Activated CD8-positive, alpha-beta memory T cell treated with anti-CD3 and anti-CD28 coated beads, Interleukin-2, amount 10 ng/mL, durations not matched to agents 7 days and 5 days (primary cell): Measurements from ENCODE around the gene LRRTM2. TPM values are rescaled to one million over a fixed set of nuclear protein-coding genes. Genes with fewer than 3 reads are reported as not detected.

ENCODE experiments used
- ATAC-seq: fragments of 150-1000 bp; cut with Tn5 transposase; one replicate; pipeline ENCODE4 v1.10.0; 2021; ENCODE audit warnings: moderate library complexity
- CTCF ChIA-PET: fragments of 350-600 bp; sonication (Branson Sonifier 250); formaldehyde crosslinking; loops from one replicate; lab custom pipeline; 2021; ENCODE audit warnings: antibody characterized with exemption; lab: Charles Lee
- DNase-seq: peaks from one replicate; pipeline ENCODE4 v3.0.0-alpha.2; 2020
- H3K27ac Mint-ChIP-seq: one replicate; pipeline ENCODE4 v1.8.0; 2021; ENCODE audit warnings: mild to moderate bottlenecking, mixed read lengths
- H3K27me3 Mint-ChIP-seq: one replicate; pipeline ENCODE4 v1.8.0; 2021; ENCODE audit warnings: mixed read lengths
- H3K36me3 Mint-ChIP-seq: one replicate; pipeline ENCODE4 v1.8.0; 2021; ENCODE audit warnings: mild to moderate bottlenecking, mixed read lengths
- H3K4me1 Mint-ChIP-seq: one replicate; pipeline ENCODE4 v1.8.0; 2021; ENCODE audit warnings: mixed read lengths
- H3K4me3 Mint-ChIP-seq: one replicate; pipeline ENCODE4 v1.8.0; 2021; ENCODE audit warnings: mild to moderate bottlenecking, moderate library complexity, mixed read lengths
- H3K9me3 Mint-ChIP-seq: one replicate; pipeline ENCODE4 v1.8.0; 2022; ENCODE audit warnings: low read depth, mixed read lengths
- total RNA-seq, 2 experiments: library from RNA; stranded (reverse); gene quantifications; one replicate each; pipeline ENCODE4 v1.2.3, GENCODE V29; 2021

The LRRTM2 gene
- total RNA-seq, 2 experiments from 2014 or later: 0.02 TPM; not detected in 1

DNA sequence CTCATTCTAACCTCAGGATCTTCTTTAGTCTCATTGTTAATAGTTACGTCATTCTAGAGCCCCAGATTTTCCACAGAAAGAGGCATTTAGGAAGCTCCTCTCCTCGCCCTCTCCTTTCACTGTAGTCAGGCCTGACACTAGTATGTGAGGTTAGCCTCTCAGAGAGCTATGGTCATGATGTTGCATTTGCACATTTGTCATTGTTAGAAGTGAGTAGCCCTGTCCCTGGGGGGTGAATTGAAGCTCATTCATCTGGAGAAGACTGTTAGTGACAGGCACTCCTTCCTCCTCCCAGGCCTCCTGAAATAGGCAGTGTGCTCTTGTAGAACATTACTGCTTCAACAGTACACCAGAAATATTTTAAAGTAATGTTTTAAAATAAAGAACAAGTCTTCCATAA lies 26.6 kb upstream of the LRRTM2 start:
- peaks cover 9% of the 10 kb centered on the region for H3K27me3 Mint-ChIP-seq
- H3K4me3 Mint-ChIP-seq: no peak overlapping the region
- H3K36me3 Mint-ChIP-seq: peaks cover 10% of the 10 kb centered on the region
- no peak overlapping the region for H3K27ac Mint-ChIP-seq
- ATAC-seq: no peak
- peaks cover 13% of the 10 kb centered on the region for H3K4me1 Mint-ChIP-seq
- CTCF ChIA-PET: no interaction called here
- no peaks in the 10 kb centered on the region for H3K9me3 Mint-ChIP-seq
- DNase-seq: no peak

DNA sequence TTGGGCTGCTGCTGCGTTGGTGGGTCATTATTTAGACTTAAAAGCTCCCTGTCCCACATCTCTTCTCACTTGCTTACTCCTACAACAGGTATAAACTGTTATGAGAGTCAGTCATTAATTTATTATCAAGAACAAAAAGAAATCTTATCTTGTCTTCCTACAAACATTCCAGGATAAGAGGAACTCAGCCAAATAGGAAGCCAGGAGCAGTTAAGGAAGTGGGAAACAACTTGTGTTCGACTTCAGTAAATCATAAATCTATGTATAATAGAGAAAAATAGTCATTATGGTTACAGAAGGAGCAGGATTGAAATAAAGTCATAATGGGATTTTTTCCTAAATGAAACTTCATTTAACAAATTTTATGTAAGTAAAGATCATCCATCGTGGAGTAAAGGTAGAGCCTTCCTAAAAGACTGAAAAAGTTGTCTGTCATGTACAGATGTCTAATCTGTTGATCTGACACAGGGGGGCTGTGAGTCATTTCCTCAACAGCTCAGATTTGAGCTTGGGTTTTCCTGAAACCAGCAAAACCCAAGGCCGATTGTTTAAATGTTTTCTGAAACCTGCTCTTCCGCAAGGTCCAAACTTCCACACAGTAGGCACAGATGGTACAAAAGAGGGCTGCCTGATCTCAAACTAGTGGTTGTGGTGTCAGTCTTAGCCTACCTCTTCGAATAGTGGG lies 25.3 kb upstream of the LRRTM2 start:
- CTCF ChIA-PET: no interaction called here
- DNase-seq: peak; percentile 44
- peak; percentile 55 for ATAC-seq
- H3K36me3 Mint-ChIP-seq: peaks cover 7% of the 10 kb centered on the region
- H3K27ac Mint-ChIP-seq: no peak overlapping the region
- no peaks in the 10 kb centered on the region for H3K9me3 Mint-ChIP-seq
- H3K4me1 Mint-ChIP-seq: peaks cover 13% of the 10 kb centered on the region
- H3K4me3 Mint-ChIP-seq: no peak overlapping the region
- H3K27me3 Mint-ChIP-seq: peaks cover 9% of the 10 kb centered on the region

GRCh38 chr5:138898742-138899141 lies 23.6 kb upstream of the LRRTM2 start:
- peaks cover 13% of the 10 kb centered on the region for H3K4me1 Mint-ChIP-seq
- no peak for DNase-seq
- peaks cover 9% of the 10 kb centered on the region for H3K27me3 Mint-ChIP-seq
- H3K9me3 Mint-ChIP-seq: no peaks in the 10 kb centered on the region
- CTCF ChIA-PET: no interaction called here
- H3K36me3 Mint-ChIP-seq: peaks cover 4% of the 10 kb centered on the region
- no peak for ATAC-seq
- H3K4me3 Mint-ChIP-seq: no peak overlapping the region
- no peak overlapping the region for H3K27ac Mint-ChIP-seq

- no peaks in the 10 kb centered on the region for H3K9me3 Mint-ChIP-seq
- no peak overlapping the region for H3K4me3 Mint-ChIP-seq
- DNase-seq: no peak
- H3K27me3 Mint-ChIP-seq: peaks cover 9% of the 10 kb centered on the region
- CTCF ChIA-PET: no interaction called here
- H3K27ac Mint-ChIP-seq: no peak overlapping the region
- ATAC-seq: no peak
- peaks cover 13% of the 10 kb centered on the region for H3K4me1 Mint-ChIP-seq
- H3K36me3 Mint-ChIP-seq: peaks cover 4% of the 10 kb centered on the region
Measured at GRCh38 chr5:138898299-138898698, 23.2 kb upstream of the LRRTM2 start.

- DNase-seq (no peak), ATAC-seq (no peak)
- peaks cover 14% of the 10 kb centered on the region for H3K36me3 Mint-ChIP-seq
- H3K27me3 Mint-ChIP-seq: peaks cover 9% of the 10 kb centered on the region
- H3K4me1 Mint-ChIP-seq: peaks cover 11% of the 10 kb centered on the region
- no peak overlapping the region for H3K27ac Mint-ChIP-seq
- peaks cover 3% of the 10 kb centered on the region for H3K9me3 Mint-ChIP-seq
- no peak overlapping the region for H3K4me3 Mint-ChIP-seq
- CTCF ChIA-PET: no interaction called here
Measured at GRCh38 chr5:138895918-138896317, 20.8 kb upstream of the LRRTM2 start.

- no peaks in the 10 kb centered on the region for H3K27me3 Mint-ChIP-seq
- H3K4me3 Mint-ChIP-seq: no peak overlapping the region
- ATAC-seq: no peak
- H3K36me3 Mint-ChIP-seq: peaks cover 38% of the 10 kb centered on the region
- H3K9me3 Mint-ChIP-seq: peaks cover 12% of the 10 kb centered on the region
- H3K4me1 Mint-ChIP-seq: no peaks in the 10 kb centered on the region
- CTCF ChIA-PET: no interaction called here
- no peak for DNase-seq
- H3K27ac Mint-ChIP-seq: no peak overlapping the region
Measured at GRCh38 chr5:138890644-138891043, 15.5 kb upstream of the LRRTM2 start.

GRCh38 chr5:138889994-138890393 lies 14.9 kb upstream of the LRRTM2 start:
- Mint-ChIP-seq H3K4me3 (no peak overlapping the region), H3K27ac (no peak overlapping the region), H3K27me3 (no peaks in the 10 kb centered on the region), H3K36me3 (peaks cover 38% of the 10 kb centered on the region), H3K4me1 (no peaks in the 10 kb centered on the region), H3K9me3 (peaks cover 12% of the 10 kb centered on the region)
- CTCF ChIA-PET: no interaction called here
- DNase-seq (no peak), ATAC-seq (no peak)

DNA sequence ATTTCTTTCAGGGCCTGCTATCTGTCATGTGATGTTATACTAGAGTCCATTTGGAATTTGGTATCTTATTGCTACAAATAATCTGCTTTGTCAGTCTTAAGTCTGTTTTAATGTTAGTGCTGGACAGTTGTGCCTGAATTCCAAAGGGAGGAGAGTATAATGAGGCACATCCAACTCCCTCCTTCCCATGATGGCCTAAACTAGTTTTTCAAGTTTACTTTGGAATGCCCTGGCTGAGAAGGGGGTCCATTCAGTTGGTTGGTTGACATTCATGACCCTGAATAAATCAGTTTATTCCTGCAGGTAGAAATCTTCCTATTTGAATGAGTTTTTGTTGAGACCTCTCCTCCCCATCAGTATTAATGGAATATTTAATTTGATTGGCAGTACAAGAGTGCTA lies 9.4 kb upstream of the LRRTM2 start:
- Mint-ChIP-seq H3K4me3 (no peak overlapping the region), H3K9me3 (peaks cover under 1% of the 10 kb centered on the region), H3K4me1 (no peaks in the 10 kb centered on the region), H3K27me3 (no peaks in the 10 kb centered on the region), H3K36me3 (peaks cover 16% of the 10 kb centered on the region), H3K27ac (no peak overlapping the region)
- ATAC-seq (no peak), DNase-seq (no peak)
- CTCF ChIA-PET: no interaction called here

- H3K4me3 Mint-ChIP-seq: no peak overlapping the region
- CTCF ChIA-PET: no interaction called here
- DNase-seq: no peak
Measured at GRCh38 chr5:138884094-138884493, 9.0 kb upstream of the LRRTM2 start.

GRCh38 chr5:138883211-138883610 lies 8.1 kb upstream of the LRRTM2 start:
- Mint-ChIP-seq H3K4me1 (no peaks in the 10 kb centered on the region), H3K9me3 (no peaks in the 10 kb centered on the region), H3K27ac (no peak overlapping the region), H3K27me3 (no peaks in the 10 kb centered on the region), H3K4me3 (no peak overlapping the region), H3K36me3 (peaks cover 8% of the 10 kb centered on the region)
- DNase-seq: no peak
- ATAC-seq: no peak
- CTCF ChIA-PET: no interaction called here

More at GRCh38 chr5:138884094-138884493, 9.0 kb upstream of the LRRTM2 start:
- Mint-ChIP-seq H3K9me3 (no peaks in the 10 kb centered on the region), H3K4me1 (no peaks in the 10 kb centered on the region), H3K27me3 (no peaks in the 10 kb centered on the region), H3K27ac (no peak overlapping the region), H3K36me3 (peaks cover 15% of the 10 kb centered on the region)
- ATAC-seq: no peak

- H3K4me3 Mint-ChIP-seq: no peak overlapping the region
- ATAC-seq (no peak), DNase-seq (no peak)
- no peaks in the 10 kb centered on the region for H3K4me1 Mint-ChIP-seq
- no peak overlapping the region for H3K27ac Mint-ChIP-seq
- CTCF ChIA-PET: no interaction called here
- H3K27me3 Mint-ChIP-seq: no peaks in the 10 kb centered on the region
- no peaks in the 10 kb centered on the region for H3K9me3 Mint-ChIP-seq
- H3K36me3 Mint-ChIP-seq: peaks cover 3% of the 10 kb centered on the region
Measured at GRCh38 chr5:138878437-138879235, 3.5 kb upstream of the LRRTM2 start.

DNA sequence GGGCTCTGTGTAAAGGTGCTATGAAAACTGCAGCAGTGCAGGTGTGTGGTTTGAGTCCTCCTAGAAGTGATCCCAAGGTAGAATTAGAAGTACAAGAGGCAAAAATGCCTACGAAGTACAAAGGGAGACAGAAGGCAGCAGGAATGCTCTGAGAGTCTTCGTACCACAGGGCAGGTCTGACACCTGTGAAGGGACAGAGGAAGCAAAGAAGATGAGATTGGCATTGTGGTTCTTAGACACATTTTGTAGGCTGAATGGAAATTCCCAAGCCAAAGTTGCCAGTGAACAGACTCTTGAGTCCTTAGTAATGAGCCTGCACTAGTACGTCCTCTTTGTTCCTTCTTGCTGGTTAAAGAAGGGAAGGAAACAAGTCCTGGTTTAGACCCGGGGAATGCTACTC lies 1.7 kb upstream of the LRRTM2 start:
- no peak for DNase-seq
- H3K4me1 Mint-ChIP-seq: peaks cover under 1% of the 10 kb centered on the region
- no peak for ATAC-seq
- H3K9me3 Mint-ChIP-seq: no peaks in the 10 kb centered on the region
- H3K36me3 Mint-ChIP-seq: peaks cover 3% of the 10 kb centered on the region
- CTCF ChIA-PET: no interaction called here
- no peak overlapping the region for H3K4me3 Mint-ChIP-seq
- H3K27ac Mint-ChIP-seq: no peak overlapping the region
- peaks cover 3% of the 10 kb centered on the region for H3K27me3 Mint-ChIP-seq

- Mint-ChIP-seq H3K9me3 (no peaks in the 10 kb centered on the region), H3K27ac (no peak overlapping the region), H3K27me3 (peaks cover 9% of the 10 kb centered on the region), H3K4me3 (no peak overlapping the region), H3K36me3 (peaks cover 3% of the 10 kb centered on the region), H3K4me1 (peaks cover 6% of the 10 kb centered on the region)
- CTCF ChIA-PET: no interaction called here
- no peak for DNase-seq
- ATAC-seq: no peak
Measured at GRCh38 chr5:138875946-138876345, 811 bp upstream of the LRRTM2 start.

GRCh38 chr5:138875552-138875875 lies 379 bp upstream of the LRRTM2 start:
- Mint-ChIP-seq H3K9me3 (no peaks in the 10 kb centered on the region), H3K27me3 (peaks cover 13% of the 10 kb centered on the region), H3K36me3 (peaks cover 3% of the 10 kb centered on the region), H3K4me1 (peaks cover 9% of the 10 kb centered on the region), H3K27ac (no peak overlapping the region), H3K4me3 (no peak overlapping the region)
- no peak for DNase-seq
- CTCF ChIA-PET: no interaction called here
- no peak for ATAC-seq
